ENCODE measurements around the gene SUCLG2.

The SUCLG2 gene

GRCh38 chr3:67642734-67643133 lies 11.7 kb downstream of the SUCLG2 start:
- no peaks in the 10 kb centered on the region for H3K4me1 ChIP-seq (ENCODE audit: control insufficient read depth, low read length)
- no peak overlapping the region for H3K4me3 ChIP-seq (ENCODE audit: low read length)
- no peak overlapping the region for H3K4me2 ChIP-seq (ENCODE audit: low read length)
- H3K9me3 ChIP-seq (ENCODE audit: control insufficient read depth, insufficient read depth, low read length) = no peaks in the 10 kb centered on the region
- no peaks in the 10 kb centered on the region for H3K27me3 ChIP-seq (ENCODE audit: control insufficient read depth, low read length)
- no peaks in the 10 kb centered on the region for H4K20me1 ChIP-seq (ENCODE audit: control insufficient read depth, insufficient read depth, low read depth, low read length)
- no peaks in the 10 kb centered on the region for H3K9me2 ChIP-seq (replicated peaks; ENCODE audit: control insufficient read depth, low read length)
- peaks cover 92% of the 10 kb centered on the region for H3K79me2 ChIP-seq (ENCODE audit: control insufficient read depth, low read length)
- no peak for TF ChIP-seq EZH2phosphoT487 (IDR thresholded peaks at IDR 0.05; ENCODE audit: borderline replicate concordance, low read length)
- TF ChIP-seq CTCF (IDR thresholded peaks at IDR 0.05; ENCODE audit: low read depth, low read length, poor library complexity, severe bottlenecking) = no peak
- peaks cover 57% of the 10 kb centered on the region for H3K36me3 ChIP-seq (ENCODE audit: control insufficient read depth, low read length)
- H3F3A ChIP-seq (ENCODE audit: control insufficient read depth, insufficient read depth) = no peaks in the 10 kb centered on the region
- H3K27ac ChIP-seq (ENCODE audit: low read depth, low read length) = no peak overlapping the region

GRCh38 chr3:67642190-67642589 lies 12.2 kb downstream of the SUCLG2 start:
- Histone ChIP-seq H3K9me2 (replicated peaks; ENCODE audit: control insufficient read depth, low read length) (no peaks in the 10 kb centered on the region), H4K20me1 (ENCODE audit: control insufficient read depth, insufficient read depth, low read depth, low read length) (no peaks in the 10 kb centered on the region), H3K4me1 (ENCODE audit: control insufficient read depth, low read length) (no peaks in the 10 kb centered on the region), H3F3A (ENCODE audit: control insufficient read depth, insufficient read depth) (no peaks in the 10 kb centered on the region), H3K4me3 (ENCODE audit: low read length) (no peak overlapping the region), H3K9me3 (ENCODE audit: control insufficient read depth, insufficient read depth, low read length) (no peaks in the 10 kb centered on the region), H3K27me3 (ENCODE audit: control insufficient read depth, low read length) (no peaks in the 10 kb centered on the region), H3K79me2 (ENCODE audit: control insufficient read depth, low read length) (peaks cover 92% of the 10 kb centered on the region), H3K4me2 (ENCODE audit: low read length) (no peak overlapping the region), H3K27ac (ENCODE audit: low read depth, low read length) (no peak overlapping the region), H3K36me3 (ENCODE audit: control insufficient read depth, low read length) (peaks cover 57% of the 10 kb centered on the region)
- TF ChIP-seq CTCF (IDR thresholded peaks at IDR 0.05; ENCODE audit: low read depth, low read length, poor library complexity, severe bottlenecking) = no peak
- no peak for TF ChIP-seq EZH2phosphoT487 (IDR thresholded peaks at IDR 0.05; ENCODE audit: borderline replicate concordance, low read length)

GRCh38 chr3:67641451-67641850 lies 13.0 kb downstream of the SUCLG2 start:
- no peak overlapping the region for H3K4me2 ChIP-seq (ENCODE audit: low read length)
- no peak overlapping the region for H3K4me3 ChIP-seq (ENCODE audit: low read length)
- H3K9me2 ChIP-seq (replicated peaks; ENCODE audit: control insufficient read depth, low read length) = no peaks in the 10 kb centered on the region
- no peaks in the 10 kb centered on the region for H3F3A ChIP-seq (ENCODE audit: control insufficient read depth, insufficient read depth)
- H3K27me3 ChIP-seq (ENCODE audit: control insufficient read depth, low read length) = no peaks in the 10 kb centered on the region
- H3K36me3 ChIP-seq (ENCODE audit: control insufficient read depth, low read length) = peaks cover 56% of the 10 kb centered on the region
- no peaks in the 10 kb centered on the region for H4K20me1 ChIP-seq (ENCODE audit: control insufficient read depth, insufficient read depth, low read depth, low read length)
- H3K27ac ChIP-seq (ENCODE audit: low read depth, low read length) = no peak overlapping the region
- TF ChIP-seq EZH2phosphoT487 (IDR thresholded peaks at IDR 0.05; ENCODE audit: borderline replicate concordance, low read length) = no peak
- no peak for TF ChIP-seq CTCF (IDR thresholded peaks at IDR 0.05; ENCODE audit: low read depth, low read length, poor library complexity, severe bottlenecking)
- H3K4me1 ChIP-seq (ENCODE audit: control insufficient read depth, low read length) = no peaks in the 10 kb centered on the region
- H3K9me3 ChIP-seq (ENCODE audit: control insufficient read depth, insufficient read depth, low read length) = no peaks in the 10 kb centered on the region
- peaks cover 91% of the 10 kb centered on the region for H3K79me2 ChIP-seq (ENCODE audit: control insufficient read depth, low read length)

Data from DOHH2 (cell line).